ENCODE measurements around the gene TAB2. TPM values are rescaled to one million over a fixed set of nuclear protein-coding genes. Genes with fewer than 3 reads are reported as not detected.

Gene TAB2
- total and polyA plus RNA-seq, 9 donors: 31.2 to 67.6 (median 55.9) TPM

DNA sequence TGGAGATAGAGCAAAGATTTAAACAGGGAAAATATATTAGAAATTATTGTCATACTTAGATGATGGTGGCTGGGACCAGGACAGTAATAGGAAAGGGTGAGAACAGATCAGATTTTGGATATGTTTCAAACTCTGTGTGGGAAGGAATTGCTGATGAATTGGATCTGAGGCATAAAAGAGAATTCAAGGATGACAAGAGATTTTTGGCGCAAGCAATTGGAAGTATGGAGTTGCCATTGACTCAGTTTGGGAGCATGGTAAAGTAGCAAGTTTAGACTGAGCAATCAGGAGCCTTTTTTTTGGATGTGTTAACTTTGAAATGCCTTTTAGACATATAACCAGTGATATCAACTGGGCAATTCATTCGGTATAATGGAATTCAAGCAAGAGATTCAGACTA lies 14.4 kb downstream of the TAB2 start:
- 100% methylated on average over 1 of the region's 2 CpGs for WGBS (ENCODE audit: insufficient coverage)
- Histone ChIP-seq H3K36me3 (ENCODE audit: control insufficient read depth, insufficient read depth, low read length) (no peaks in the 10 kb centered on the region), H3K9me3 (replicated peaks; ENCODE audit: control insufficient read depth, low read depth, low read length) (no peaks in the 10 kb centered on the region), H3K27ac (ENCODE audit: low read length) (no peak overlapping the region), H3K4me3 (ENCODE audit: low read length) (no peak overlapping the region), H3K27me3 (ENCODE audit: control insufficient read depth, insufficient read depth, low read length) (no peaks in the 10 kb centered on the region), H3K4me1 (ENCODE audit: control insufficient read depth, insufficient read depth, low read length) (no peaks in the 10 kb centered on the region)
- no peak for DNase-seq

DNA sequence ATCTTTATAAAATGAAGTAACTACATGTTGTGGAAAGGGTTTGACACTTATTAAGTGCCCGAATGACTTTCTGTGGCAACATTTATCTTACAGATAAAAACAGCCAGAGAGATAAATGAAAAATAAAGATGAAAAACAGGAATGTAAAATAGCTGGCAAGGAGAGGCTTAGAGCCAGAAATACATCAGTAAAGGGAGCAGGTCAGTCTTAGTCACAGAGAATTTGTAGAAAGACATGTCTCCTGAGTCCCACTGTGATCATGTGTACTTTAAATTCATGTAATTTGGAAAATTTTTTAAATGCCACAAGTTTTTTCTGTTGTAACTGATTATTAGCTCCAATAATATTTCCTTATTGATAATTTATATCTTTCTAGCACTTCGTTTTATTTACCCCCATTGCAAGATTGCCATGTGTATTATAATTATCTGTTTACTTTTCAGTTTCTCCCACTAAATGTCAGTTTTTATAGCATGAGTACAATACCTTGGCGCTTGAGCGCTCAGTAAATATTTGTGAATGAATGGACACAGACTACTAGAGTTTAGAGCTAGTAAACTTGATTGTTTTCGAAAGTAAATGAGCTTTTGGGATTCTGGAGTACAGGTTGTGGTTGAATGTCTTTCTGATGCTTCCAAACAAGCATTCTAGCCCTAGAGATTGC lies 15.2 kb downstream of the TAB2 start:
- no peaks in the 10 kb centered on the region for H3K27me3 ChIP-seq (ENCODE audit: control insufficient read depth, insufficient read depth, low read length)
- no peaks in the 10 kb centered on the region for H3K36me3 ChIP-seq (ENCODE audit: control insufficient read depth, insufficient read depth, low read length)
- H3K9me3 ChIP-seq (replicated peaks; ENCODE audit: control insufficient read depth, low read depth, low read length): no peaks in the 10 kb centered on the region
- DNase-seq: no peak
- no peak overlapping the region for H3K4me3 ChIP-seq (ENCODE audit: low read length)
- H3K4me1 ChIP-seq (ENCODE audit: control insufficient read depth, insufficient read depth, low read length): no peaks in the 10 kb centered on the region
- WGBS (ENCODE audit: insufficient coverage): no CpG with 5 or more reads among the region's 5 CpGs
- H3K27ac ChIP-seq (ENCODE audit: low read length): no peak overlapping the region

GRCh38 chr6:149333266-149333620 lies 15.7 kb downstream of the TAB2 start:
- Histone ChIP-seq H3K27me3 (ENCODE audit: control insufficient read depth, insufficient read depth, low read length) (no peaks in the 10 kb centered on the region), H3K27ac (ENCODE audit: low read length) (no peak overlapping the region), H3K36me3 (ENCODE audit: control insufficient read depth, insufficient read depth, low read length) (no peaks in the 10 kb centered on the region), H3K4me3 (ENCODE audit: low read length) (no peak overlapping the region), H3K9me3 (replicated peaks; ENCODE audit: control insufficient read depth, low read depth, low read length) (no peaks in the 10 kb centered on the region), H3K4me1 (ENCODE audit: control insufficient read depth, insufficient read depth, low read length) (no peaks in the 10 kb centered on the region)
- no CpG with 5 or more reads among the region's 4 CpGs for WGBS (ENCODE audit: insufficient coverage)
- no peak for DNase-seq

- H3K27ac ChIP-seq (ENCODE audit: low read length): no peak overlapping the region
- no peaks in the 10 kb centered on the region for H3K4me1 ChIP-seq (ENCODE audit: control insufficient read depth, insufficient read depth, low read length)
- no peaks in the 10 kb centered on the region for H3K27me3 ChIP-seq (ENCODE audit: control insufficient read depth, insufficient read depth, low read length)
- no peak overlapping the region for H3K4me3 ChIP-seq (ENCODE audit: low read length)
- 0% methylated on average over 1 of the region's 3 CpGs for WGBS (ENCODE audit: insufficient coverage)
- no peaks in the 10 kb centered on the region for H3K36me3 ChIP-seq (ENCODE audit: control insufficient read depth, insufficient read depth, low read length)
- no peak for DNase-seq
- H3K9me3 ChIP-seq (replicated peaks; ENCODE audit: control insufficient read depth, low read depth, low read length): no peaks in the 10 kb centered on the region
These were observed 16.7 kb downstream of the TAB2 start for GRCh38 chr6:149334201-149334600.

DNA sequence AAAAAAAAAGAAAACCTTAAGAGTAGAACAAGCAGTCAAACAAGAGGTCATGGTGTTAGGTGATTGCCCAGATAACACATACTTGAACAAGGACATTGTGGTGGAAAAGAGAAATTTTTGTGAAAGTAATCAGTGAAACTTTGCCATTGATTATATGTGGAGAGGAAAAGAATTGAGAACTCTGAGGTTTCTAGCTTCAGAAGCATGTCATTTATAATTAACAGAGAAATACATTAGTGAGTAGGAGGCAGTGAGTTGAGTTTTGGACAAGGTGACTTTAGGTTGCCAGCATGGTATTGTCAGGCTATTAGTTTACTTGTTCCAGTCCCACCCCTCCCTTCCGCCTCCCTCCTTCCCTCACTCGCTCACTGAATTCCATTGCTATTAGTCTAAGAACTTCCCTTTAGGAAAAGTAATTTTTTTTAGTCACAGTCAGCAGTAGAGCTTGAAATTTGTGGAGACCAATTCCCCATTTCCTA lies 17.2 kb downstream of the TAB2 start:
- Histone ChIP-seq H3K4me3 (ENCODE audit: low read length) (no peak overlapping the region), H3K4me1 (ENCODE audit: control insufficient read depth, insufficient read depth, low read length) (no peaks in the 10 kb centered on the region), H3K9me3 (replicated peaks; ENCODE audit: control insufficient read depth, low read depth, low read length) (no peaks in the 10 kb centered on the region), H3K27me3 (ENCODE audit: control insufficient read depth, insufficient read depth, low read length) (no peaks in the 10 kb centered on the region), H3K36me3 (ENCODE audit: control insufficient read depth, insufficient read depth, low read length) (no peaks in the 10 kb centered on the region), H3K27ac (ENCODE audit: low read length) (no peak overlapping the region)
- no peak for DNase-seq
- WGBS (ENCODE audit: insufficient coverage): no CpG with 5 or more reads among the region's 2 CpGs

DNA sequence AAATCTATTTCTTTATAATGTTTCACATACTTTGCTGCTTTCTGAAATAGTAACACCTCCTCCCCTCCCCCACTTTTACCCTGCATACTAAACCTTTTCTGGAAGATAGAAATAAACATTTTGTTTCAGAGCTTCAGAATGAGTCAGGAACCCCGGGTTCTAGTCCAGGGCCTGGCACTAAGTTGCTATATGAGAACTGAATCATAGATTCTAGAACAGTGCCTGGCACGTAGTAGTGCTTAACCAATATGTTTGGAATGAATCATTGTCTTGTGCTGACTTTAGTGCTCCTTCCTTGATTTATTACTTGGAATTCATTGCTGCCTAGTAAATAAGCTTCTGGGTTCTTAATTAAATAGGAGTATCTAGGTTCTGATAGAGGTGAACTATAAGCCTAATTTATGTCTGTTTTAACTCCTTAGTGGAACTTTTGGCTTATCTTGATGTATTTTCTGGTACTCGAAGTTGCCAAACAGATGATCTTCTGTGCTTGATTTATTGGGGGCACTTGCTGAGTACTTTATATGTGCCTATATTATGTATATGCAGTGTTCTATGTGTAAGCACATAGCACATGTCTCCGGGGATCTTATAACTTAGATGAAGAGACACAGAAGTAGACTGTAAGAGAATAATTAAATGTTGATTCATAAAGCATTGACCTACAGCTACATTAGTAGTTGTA lies 18.6 kb downstream of the TAB2 start:
- H3K4me3 ChIP-seq (ENCODE audit: low read length): no peak overlapping the region
- H3K27me3 ChIP-seq (ENCODE audit: control insufficient read depth, insufficient read depth, low read length): no peaks in the 10 kb centered on the region
- no peaks in the 10 kb centered on the region for H3K9me3 ChIP-seq (replicated peaks; ENCODE audit: control insufficient read depth, low read depth, low read length)
- no CpG with 5 or more reads among the region's 4 CpGs for WGBS (ENCODE audit: insufficient coverage)
- H3K36me3 ChIP-seq (ENCODE audit: control insufficient read depth, insufficient read depth, low read length): no peaks in the 10 kb centered on the region
- no peak for DNase-seq
- H3K4me1 ChIP-seq (ENCODE audit: control insufficient read depth, insufficient read depth, low read length): no peaks in the 10 kb centered on the region
- H3K27ac ChIP-seq (ENCODE audit: low read length): no peak overlapping the region

DNA sequence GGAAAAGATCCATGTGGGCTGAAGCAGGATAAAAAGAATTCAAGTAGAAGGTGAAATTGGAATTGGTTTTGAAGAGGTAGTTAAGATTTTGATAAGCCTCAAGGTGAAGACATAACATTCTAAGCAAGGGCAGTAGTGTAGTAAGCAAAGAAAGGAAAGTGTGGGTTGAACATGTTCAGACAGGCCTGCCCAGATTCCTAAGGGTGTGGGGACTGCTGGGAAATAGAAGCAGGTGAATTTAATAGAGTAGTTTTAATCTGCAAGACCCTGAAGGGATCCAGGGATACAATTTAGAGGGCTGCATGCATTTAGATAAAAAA lies 19.1 kb downstream of the TAB2 start:
- no peaks in the 10 kb centered on the region for H3K4me1 ChIP-seq (ENCODE audit: control insufficient read depth, insufficient read depth, low read length)
- no peaks in the 10 kb centered on the region for H3K36me3 ChIP-seq (ENCODE audit: control insufficient read depth, insufficient read depth, low read length)
- no peaks in the 10 kb centered on the region for H3K27me3 ChIP-seq (ENCODE audit: control insufficient read depth, insufficient read depth, low read length)
- H3K4me3 ChIP-seq (ENCODE audit: low read length): no peak overlapping the region
- no peak for DNase-seq
- no peaks in the 10 kb centered on the region for H3K9me3 ChIP-seq (replicated peaks; ENCODE audit: control insufficient read depth, low read depth, low read length)
- no peak overlapping the region for H3K27ac ChIP-seq (ENCODE audit: low read length)

GRCh38 chr6:149337320-149337719 lies 19.8 kb downstream of the TAB2 start:
- Histone ChIP-seq H3K36me3 (ENCODE audit: control insufficient read depth, insufficient read depth, low read length) (no peaks in the 10 kb centered on the region), H3K27me3 (ENCODE audit: control insufficient read depth, insufficient read depth, low read length) (no peaks in the 10 kb centered on the region), H3K4me1 (ENCODE audit: control insufficient read depth, insufficient read depth, low read length) (no peaks in the 10 kb centered on the region), H3K4me3 (ENCODE audit: low read length) (no peak overlapping the region), H3K27ac (ENCODE audit: low read length) (no peak overlapping the region), H3K9me3 (replicated peaks; ENCODE audit: control insufficient read depth, low read depth, low read length) (no peaks in the 10 kb centered on the region)
- no CpG with 5 or more reads among the region's 1 CpG for WGBS (ENCODE audit: insufficient coverage)
- no peak for DNase-seq

DNA sequence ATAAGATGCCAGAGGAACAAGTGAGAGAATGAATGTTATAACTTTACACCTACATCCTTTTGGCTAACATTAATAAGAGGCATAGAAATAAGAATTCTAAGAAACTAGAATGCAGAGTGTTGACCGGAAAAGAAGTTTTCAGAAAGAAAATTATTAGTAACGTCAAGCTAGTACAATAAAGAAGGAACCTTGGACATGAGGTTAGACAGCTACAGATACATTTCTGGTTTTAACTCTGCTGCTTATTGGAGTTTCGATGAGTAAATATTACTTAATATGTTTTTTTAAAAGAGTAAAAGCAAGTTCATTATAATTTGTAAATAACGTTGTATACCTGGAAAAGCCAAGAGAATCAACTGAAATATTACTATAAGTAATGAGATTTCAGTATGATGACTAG lies 22.7 kb downstream of the TAB2 start:
- Histone ChIP-seq H3K4me1 (ENCODE audit: control insufficient read depth, insufficient read depth, low read length) (no peaks in the 10 kb centered on the region), H3K27me3 (ENCODE audit: control insufficient read depth, insufficient read depth, low read length) (no peaks in the 10 kb centered on the region), H3K27ac (ENCODE audit: low read length) (no peak overlapping the region), H3K36me3 (ENCODE audit: control insufficient read depth, insufficient read depth, low read length) (no peaks in the 10 kb centered on the region), H3K4me3 (ENCODE audit: low read length) (no peak overlapping the region), H3K9me3 (replicated peaks; ENCODE audit: control insufficient read depth, low read depth, low read length) (no peaks in the 10 kb centered on the region)
- no CpG with 5 or more reads among the region's 4 CpGs for WGBS (ENCODE audit: insufficient coverage)
- no peak for DNase-seq

DNA sequence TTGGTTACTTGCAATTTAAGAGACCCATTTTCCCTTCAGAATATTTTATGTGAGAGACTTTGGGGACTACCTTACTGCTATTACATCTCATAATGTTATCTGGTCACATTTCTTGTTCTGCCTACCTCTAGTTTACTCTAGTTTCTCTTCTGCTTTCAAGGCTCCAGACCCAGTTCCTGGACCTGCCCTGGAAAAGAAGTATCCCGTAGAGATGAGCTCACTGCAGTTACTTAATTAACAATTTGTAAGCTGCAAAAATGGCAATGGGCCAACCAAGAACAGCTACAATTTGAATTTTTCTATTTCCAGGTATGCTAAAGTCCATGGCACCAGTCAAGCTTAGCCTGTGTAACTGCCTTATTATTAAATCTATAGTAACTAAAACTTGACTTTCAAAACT lies 25.0 kb downstream of the TAB2 start:
- Histone ChIP-seq H3K27me3 (ENCODE audit: control insufficient read depth, insufficient read depth, low read length) (no peaks in the 10 kb centered on the region), H3K4me3 (ENCODE audit: low read length) (no peak overlapping the region), H3K27ac (ENCODE audit: low read length) (no peak overlapping the region), H3K36me3 (ENCODE audit: control insufficient read depth, insufficient read depth, low read length) (peaks cover 3% of the 10 kb centered on the region), H3K9me3 (replicated peaks; ENCODE audit: control insufficient read depth, low read depth, low read length) (no peaks in the 10 kb centered on the region), H3K4me1 (ENCODE audit: control insufficient read depth, insufficient read depth, low read length) (no peaks in the 10 kb centered on the region)
- DNase-seq: no peak
- WGBS (ENCODE audit: insufficient coverage): 50% methylated on average over 1 of the region's 1 CpG

GRCh38 chr6:149343501-149343900 lies 26.0 kb downstream of the TAB2 start:
- Histone ChIP-seq H3K4me3 (ENCODE audit: low read length) (no peak overlapping the region), H3K9me3 (replicated peaks; ENCODE audit: control insufficient read depth, low read depth, low read length) (no peaks in the 10 kb centered on the region), H3K4me1 (ENCODE audit: control insufficient read depth, insufficient read depth, low read length) (no peaks in the 10 kb centered on the region), H3K36me3 (ENCODE audit: control insufficient read depth, insufficient read depth, low read length) (peaks cover 3% of the 10 kb centered on the region), H3K27ac (ENCODE audit: low read length) (no peak overlapping the region), H3K27me3 (ENCODE audit: control insufficient read depth, insufficient read depth, low read length) (no peaks in the 10 kb centered on the region)
- no CpG with 5 or more reads among the region's 1 CpG for WGBS (ENCODE audit: insufficient coverage)
- no peak for DNase-seq

Measured in muscle of leg (tissue), 11 donors.